Lower leg skin (tissue), 3 donors: ENCODE data around the gene GLRA1.

Source experiments
- CTCF ChIP-seq, 3 donors: fragments of 450-650 bp; IDR thresholded peaks; one replicate each; pipeline ENCODE4 v1.5.1; 2016; ENCODE audit warnings: antibody characterized with exemption in 3 of 3, mild to moderate bottlenecking in 3 of 3, moderate library complexity in 2 of 3
- POLR2A ChIP-seq, 2 donors: fragments of 450-650 bp; IDR thresholded peaks; one replicate each; pipeline ENCODE4 v1.6.1; 2016 to 2017; ENCODE audit warnings: antibody characterized with exemption in 2 of 2, mild to moderate bottlenecking in 1 of 2, moderate library complexity in 1 of 2

GRCh38 chr5:151949701-151950308, 25.2 kb upstream of the GLRA1 start:
- TF ChIP-seq CTCF (IDR thresholded peaks at IDR 0.05) (no peak), POLR2A (IDR thresholded peaks at IDR 0.05) (no peak)
